HG02588 (cell line): ENCODE results near the gene HAO2.

Source experiments
- ATAC-seq: cut with Tn5 transposase; IDR thresholded peaks from one replicate; pipeline ENCODE4 v1.9.1; 2021; ENCODE audit warnings: mild to moderate bottlenecking, moderate library complexity; ENCODE audit not compliant: unreplicated experiment

Gene HAO2

DNA sequence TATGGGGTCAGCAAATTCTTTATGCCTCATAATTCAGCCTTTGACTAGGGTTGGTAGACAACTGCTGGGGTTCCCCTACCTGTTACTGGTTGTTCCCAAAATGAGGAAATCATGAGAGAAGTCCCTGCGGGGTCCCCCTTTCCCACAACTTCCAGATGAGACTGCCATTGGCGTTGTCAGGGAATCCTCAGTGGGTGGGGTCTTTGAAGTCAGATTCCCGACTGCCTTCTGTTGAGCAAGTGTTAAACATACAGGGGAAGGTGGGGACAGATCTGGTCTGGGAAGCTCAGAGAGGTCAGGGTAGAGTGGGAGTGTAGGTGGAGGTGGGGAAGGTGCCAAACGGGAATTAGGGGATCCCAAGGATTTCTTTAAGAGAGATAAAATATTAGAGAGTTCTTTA lies 61.1 kb downstream of the HAO2 start:
- no peak for ATAC-seq

DNA sequence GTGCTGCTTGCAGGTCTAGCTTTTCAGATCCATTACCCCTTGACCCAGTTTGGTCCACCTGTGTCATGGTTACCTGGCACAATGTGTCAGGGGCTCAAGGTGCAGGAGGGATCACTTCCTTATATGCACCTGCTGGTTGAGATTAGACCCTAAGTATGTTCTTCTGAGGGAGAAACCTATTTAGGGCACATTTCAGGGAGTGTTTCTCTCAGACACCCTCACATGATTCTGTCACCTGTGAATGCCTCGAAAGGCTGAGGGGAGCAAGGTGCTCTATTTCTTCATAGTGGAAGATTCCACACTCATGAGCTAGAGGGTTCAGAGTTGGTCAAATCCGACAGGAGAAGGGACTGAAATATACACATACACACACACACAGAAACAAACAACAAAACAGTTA lies 61.9 kb downstream of the HAO2 start:
- ATAC-seq: no peak

DNA sequence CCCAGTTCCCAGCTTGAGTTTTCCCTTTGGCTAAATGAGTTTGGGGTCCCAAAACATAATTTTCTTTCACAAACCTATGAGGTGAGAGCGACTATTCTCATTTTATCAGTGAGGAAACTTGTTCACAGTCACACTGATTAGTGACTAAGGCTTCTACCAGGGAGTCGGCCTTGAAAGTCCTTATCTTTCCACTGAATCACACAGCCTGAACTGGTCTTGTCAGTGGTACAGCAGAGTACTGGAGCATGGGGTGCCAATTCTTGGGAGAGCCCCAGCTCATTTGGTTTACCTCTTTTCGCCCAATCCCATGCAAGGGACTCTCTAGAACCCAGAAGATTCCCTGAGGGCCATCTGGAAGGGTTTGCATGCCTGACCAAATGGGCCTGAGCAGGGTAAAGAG lies 63.3 kb downstream of the HAO2 start:
- no peak for ATAC-seq

DNA sequence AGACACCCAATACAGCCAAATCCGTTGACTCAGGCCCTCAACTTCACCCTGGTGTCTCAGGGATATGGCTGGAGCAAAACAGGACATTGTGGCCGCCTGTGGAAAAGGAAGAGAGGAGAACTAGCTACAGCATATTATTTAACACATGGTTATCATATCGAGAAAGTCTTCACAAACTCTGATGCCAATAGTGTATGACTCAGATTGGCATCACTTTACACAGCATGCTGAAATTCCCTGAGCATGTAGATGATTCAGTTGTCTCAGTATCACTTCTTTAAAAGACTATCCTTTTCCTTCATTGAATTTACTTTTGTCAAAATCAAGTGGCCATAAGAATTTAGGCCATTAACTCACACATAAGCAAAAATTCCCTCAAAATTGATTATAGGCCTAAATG lies 66.5 kb downstream of the HAO2 start:
- no peak for ATAC-seq

DNA sequence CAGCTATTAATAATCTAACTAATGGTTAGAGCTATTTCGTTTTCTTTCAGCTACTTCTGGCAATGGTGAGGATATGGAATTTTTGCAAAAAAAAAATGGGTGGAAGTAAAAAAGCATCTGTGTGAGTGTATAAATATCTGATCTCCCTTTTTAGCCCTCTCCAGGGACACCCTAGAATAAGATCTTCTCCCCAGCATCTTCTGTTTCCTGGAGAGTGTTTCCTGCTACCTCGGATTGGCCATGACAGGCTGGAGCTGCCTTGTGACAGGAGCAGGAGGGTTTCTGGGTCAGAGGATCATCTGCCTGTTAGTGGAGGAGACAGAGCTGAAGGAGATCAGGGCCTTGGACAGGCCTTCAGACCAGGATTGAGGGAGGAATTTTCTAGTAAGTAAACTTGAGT lies 70.2 kb downstream of the HAO2 start:
- ATAC-seq: no peak

DNA sequence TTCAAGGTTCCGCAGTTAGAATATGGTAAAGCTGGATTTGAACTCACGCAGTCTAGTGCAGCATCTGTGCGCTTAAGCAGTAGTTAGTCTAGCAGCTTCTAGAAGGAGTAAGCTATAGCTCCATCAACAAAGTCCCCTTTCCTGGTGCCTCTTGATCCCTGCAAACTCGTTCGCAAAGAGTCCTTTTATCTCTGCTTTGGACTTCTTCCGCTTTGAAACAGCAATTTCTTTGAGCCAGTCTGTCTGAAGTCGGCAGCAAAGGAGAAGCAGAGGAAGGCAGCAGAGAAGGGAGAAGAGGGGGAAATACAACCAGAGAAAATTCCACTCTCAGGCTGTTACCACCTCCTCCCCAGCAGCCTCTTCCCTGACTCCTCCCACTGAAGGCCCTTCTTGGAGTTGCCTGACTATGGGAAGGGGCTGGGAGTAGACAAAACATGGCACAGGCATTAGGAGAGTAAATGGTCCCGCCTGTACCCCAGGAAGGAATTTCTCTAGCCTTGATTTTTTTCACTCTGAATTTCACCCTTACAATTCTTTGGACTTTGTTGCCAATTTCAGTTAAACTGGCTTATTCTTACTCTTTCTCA lies 72.2 kb downstream of the HAO2 start:
- ATAC-seq: no peak

DNA sequence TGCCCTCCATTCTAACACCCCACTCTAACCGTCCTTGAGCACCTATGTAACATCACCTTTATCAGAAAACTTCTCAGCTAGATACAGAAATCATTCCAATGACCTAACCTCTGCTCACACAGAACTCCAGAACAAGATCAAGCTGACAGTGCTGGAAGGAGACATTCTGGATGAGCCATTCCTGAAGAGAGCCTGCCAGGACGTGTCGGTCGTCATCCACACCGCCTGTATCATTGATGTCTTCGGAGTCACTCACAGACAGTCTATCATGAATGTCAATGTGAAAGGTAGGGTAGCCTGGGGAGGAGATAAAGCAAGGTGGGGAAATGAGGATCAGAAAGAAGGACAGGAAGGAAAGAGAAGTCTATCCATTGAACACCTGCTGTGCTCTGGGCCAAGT lies 74.2 kb downstream of the HAO2 start:
- no peak for ATAC-seq
